GM18868 (cell line): ENCODE data around the gene AAMDC.

Experiments
- ATAC-seq: cut with Tn5 transposase; IDR thresholded peaks from one replicate; pipeline ENCODE4 v1.9.1; 2021; ENCODE audit warnings: mild to moderate bottlenecking, moderate library complexity; ENCODE audit not compliant: unreplicated experiment

Gene AAMDC

DNA sequence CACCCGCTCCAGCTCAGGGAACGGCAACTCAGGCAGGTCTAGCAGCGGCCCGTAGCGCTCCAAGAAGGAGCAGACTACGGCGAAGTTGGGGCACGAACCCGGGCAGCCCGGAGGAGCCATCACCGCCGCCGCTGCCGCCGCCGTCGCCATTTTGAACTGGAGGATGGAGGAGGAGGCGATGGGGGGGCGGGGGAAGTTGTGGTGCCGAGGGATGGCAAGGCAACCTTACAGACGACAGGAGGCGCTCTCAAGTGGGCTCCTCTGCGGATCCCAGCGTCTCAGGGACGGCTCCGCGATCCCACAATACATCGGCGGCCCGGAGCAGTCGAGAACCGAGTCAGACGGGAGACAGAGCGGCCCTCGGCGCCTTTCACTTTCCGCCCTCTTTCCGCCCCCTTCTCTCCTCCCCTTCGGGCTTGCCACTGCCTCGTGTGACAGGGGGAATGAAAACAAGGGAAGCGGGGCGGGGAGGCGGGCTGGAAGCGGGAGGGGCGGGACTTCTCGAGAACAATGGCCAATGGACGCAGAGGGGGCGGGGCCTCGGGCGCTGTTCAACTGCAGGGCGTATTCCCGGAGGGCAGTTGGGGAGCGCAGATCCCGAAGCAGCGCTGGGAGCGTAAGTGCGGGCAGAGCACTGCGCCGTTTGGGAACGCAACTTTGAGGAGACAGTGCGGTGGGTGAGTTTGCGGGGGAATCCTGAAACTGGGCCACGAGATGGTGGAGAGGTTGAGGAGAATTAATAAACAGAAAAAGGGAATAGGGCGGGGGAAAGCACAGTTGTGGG is at the start of gene AAMDC, which contains the start of gene RSF1:
AAMDC (plus strand) TSS at position 580 of the 784 bp plus-strand sequence. CDS start 21,353 bp downstream, outside the sequence.
RSF1 (minus strand) TSS at position 158 of the 784 bp plus-strand sequence; CDS start at position 150, 8 bp downstream.
- peak; percentile 86 for ATAC-seq

DNA sequence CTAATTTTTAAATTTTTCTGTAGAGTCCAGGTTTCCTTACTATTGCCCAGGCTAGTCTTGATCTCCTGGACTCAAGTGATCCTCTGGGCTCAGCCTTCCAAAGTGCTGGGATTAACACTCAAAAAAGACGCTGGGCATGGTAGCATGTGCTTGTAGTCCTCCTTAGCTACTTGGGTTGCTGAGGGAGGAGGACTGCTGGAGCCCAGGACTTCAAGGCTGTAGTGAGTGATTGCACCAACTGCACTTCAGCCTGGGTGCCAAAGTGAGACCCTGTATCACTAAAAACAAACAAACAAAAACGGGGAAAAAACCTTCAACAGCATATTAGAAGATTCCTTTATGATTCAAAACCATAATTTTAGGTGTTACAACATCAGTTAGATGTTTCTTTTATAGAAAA is 45.0 kb upstream of the AAMDC start:
- no peak for ATAC-seq

DNA sequence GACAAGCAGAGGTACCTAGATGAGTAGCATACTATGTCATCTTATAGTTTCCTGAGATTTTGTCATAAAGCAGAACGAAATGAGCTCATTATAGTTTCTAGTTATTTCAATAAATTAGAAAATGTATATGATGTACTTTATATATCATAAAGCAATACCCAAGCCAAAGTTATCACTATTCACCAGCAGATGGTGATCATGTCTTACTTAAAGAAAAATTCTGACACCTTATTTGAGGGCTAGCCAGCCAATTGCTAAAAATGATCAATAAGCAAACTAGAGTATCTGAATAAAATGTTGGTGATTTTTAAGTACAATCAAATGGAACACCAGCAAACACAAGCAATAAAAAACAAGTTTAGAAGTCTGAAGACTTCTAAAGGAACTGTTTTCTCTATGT is 44.5 kb upstream of the AAMDC start:
- ATAC-seq = no peak

DNA sequence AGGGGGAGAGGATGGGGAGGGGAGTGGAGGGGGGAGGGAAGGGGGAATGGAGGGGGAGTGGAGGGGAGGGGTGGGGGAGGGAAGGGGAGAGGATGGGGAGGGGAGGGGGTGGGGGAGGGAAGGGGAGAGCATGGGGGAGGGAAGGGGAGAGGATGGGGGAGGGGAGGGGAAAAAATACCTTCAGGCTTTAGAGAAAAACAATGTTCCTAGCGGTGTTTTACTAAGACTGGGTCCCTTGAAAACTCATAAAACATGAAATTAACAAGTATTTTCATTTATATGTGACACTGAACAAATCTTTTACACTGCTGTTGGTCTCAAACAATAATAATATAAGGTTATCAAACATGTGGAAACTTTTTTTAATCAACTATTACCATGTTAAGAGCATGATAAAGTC is 42.8 kb upstream of the AAMDC start:
- ATAC-seq = no peak

DNA sequence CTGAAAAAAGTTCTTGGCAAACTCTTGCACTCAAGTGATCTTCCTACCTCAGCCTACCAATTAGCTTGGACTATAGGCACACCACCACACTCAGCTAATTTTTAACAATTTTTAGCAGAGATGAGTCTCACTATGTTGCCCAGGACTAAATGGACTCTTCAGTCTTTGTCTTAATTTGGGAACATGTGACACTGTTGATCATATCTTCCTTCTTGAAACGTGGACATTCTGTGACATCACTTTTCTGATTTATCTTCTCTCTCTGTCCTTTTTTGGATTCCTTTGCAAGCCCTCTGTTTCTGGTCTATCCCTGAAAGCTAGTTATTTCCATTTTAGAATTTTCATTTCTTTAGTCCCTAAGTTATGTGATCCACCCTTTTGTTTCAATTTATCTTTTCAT is 42.4 kb upstream of the AAMDC start:
- no peak for ATAC-seq

DNA sequence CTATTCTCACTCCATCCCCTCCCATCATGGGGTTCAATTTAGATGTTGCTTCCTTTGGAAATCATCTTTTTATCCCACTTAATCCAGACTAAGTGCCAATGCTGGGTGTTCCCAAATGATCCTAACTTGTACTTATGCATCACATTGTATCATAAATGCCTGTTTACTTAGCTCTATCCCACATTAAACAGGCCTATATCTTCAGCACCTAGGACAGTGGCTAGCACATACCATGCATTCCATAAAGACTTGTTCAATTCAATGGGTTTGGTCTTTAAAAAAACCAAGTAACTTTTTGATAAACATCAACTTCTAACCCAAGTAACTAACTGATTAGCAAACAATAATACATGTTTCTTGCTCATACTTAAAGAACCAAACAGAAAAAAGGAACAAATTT is 41.0 kb upstream of the AAMDC start:
- ATAC-seq = no peak

DNA sequence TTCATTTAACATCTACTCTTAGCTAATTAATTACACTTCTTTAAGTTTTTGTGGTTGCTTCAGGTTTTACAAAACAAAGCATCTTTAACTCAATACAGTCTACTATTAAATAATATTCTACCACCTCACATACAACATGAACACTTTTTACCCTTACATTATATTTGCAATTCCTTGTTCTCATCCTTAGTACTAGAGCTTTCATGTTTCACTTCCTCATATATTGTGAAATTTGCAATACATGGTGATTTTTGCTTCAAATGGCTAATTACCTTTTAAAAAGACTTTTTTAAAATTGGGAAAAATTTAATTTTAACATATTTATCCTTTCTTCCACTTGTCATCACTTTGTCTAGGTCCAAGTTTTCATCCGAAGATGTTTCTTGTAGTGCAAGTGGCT is 37.9 kb upstream of the AAMDC start:
- no peak for ATAC-seq

DNA sequence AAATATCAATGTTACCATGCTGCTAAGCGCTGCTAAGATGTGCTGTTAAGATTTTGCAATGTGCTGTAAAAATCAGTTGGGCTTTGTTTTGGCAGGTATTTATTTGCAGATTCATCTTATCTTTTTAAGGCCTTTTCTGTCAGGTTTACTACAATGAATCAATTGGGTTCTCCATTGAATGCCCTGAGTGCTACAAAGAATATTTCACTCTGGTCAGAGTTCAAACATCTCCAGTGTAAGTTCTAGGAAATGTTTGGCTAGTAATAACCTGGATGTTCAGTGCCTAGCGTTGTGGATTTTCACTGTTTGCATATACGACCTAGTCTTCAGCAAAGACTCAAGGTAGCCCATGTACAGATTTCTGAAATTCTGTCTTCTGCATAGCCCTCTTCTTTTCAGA is 36.4 kb upstream of the AAMDC start:
- ATAC-seq = no peak

DNA sequence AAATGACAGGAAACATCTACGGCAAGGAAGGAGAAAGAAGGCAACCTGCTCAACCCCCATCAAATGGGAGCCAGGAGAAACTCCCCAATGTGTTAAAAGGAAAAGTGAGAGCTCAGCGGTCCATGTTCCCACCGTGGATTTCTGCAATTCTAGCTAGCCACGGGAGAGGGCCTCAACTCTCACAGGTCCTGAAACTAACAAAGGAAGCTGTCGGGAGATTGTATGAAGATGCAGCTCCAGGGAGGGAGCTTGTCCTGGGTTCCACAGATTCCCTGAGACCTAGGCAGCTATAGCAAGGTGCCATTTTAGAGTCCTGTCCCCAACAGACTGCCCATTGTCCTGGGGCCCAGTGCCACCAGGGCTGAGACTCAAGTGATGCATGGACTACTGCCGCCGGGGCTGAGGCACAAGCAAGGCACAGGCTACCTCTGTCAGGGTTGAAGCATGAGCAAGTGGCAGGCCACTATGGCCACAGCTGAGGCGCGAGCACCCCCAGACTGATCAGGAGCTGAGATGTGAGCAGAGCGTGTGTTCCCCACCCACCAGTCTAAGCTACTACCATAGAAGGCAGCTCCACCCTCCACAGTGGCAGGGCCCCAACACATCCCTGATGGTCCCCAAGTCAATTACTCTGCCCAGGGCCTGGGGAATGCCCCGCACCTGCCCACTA is 31.7 kb upstream of the AAMDC start:
- ATAC-seq = no peak

DNA sequence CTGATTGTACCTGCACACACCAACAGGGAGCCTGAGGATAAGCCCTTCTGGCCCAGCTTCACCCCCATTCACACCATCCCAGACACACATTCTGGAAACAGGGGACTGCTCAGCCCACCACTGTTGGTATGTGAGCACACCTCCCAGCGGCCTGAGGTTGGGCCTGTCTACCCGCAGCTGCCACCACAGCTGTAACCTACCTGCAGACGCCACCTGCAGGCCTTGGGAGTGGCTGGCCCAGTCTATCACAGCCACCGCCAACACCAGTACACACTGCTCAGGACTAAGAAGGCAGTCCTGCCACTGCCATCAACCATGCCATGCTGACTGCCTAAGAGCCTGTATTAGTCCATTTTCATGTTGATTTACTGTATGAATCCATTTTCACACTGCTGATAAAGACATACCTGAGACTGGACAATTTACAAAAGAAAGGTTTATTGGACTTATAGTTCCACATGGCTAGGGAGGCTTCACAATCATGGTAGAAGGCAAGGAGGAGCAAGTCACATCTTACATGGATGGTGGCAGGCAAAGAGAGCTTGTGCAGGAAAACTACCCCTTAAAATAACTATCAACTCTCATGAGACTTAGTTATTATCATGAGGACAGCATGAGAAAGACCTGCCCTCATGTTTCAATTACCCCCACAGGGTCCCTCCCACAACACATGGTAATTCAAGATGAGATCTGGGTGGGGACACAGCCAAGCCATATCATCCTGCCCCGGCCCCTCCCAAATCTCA is 31.0 kb upstream of the AAMDC start:
- ATAC-seq = no peak

DNA sequence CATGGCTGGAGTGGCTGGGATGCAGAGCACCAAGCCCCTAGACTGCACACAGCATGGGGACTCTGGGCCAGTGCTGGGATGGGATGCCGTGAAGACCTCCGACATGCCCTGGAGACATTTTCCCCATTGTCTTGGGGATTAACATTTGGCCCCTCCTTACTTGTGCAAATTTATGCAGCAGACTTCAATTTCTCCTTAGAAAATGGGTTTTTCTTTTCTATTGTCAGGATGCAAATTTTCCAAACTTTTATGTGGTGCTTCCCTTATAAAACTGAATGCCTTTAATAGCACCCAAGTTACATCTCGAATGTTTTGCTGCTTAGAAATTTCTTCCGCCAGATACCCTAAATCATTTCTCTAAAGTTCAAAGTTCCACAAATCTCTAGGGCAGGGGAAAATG is 29.6 kb upstream of the AAMDC start:
- no peak for ATAC-seq

DNA sequence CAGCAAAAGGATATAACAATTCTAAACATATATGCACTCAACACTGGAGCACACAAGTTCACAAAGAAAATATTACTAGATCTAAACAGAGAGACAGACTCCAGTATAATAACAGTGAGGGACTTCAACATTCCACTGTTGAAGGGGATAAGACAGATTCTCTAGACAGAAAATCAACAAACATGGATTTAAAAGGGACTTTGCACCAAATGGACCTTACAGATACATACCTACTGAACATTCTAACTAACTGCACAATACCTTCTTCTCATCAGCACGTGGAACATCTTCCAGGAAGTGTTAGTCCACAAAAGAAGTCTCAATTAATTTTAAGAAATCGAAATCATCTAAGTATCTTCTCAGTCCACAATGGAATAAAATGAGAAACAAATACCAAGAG is 27.0 kb upstream of the AAMDC start:
- no peak for ATAC-seq

DNA sequence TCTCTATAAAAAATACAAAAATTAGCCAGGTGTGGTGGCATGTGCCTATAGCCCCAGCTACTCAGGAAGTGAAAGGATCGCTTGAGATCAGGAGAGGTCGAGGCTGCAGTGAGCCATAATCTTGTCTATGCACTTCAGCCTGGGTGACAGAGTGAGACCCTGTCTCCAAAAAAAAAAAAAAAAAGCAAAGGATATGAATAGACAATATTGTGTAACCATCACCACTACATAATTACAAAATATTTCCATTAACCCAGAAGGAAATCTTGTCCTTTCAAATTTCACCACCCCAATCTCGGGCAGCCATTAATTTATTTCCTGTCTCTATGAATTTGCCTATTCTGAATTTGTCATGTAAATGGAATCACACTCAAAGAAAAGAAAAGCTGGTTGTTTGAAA is 21.6 kb upstream of the AAMDC start:
- ATAC-seq = no peak

DNA sequence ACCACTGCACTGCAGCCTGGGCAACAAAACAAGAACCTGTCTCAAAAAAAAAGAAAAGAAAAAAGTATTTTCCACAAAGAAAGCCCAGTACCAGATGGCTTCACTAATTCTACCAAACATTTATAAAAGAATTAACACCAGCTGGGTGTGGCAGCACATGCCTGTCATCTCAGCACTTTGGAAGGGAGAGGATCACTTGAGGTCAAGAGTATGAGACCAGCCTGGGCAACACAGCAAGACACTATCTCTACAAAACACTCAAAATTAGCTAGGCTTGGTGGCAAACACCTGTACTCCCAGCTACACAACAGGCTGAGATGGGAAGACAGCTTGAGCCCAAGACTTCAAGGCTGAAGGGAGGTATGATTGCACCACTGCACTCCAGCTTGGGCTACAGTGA is 20.5 kb upstream of the AAMDC start:
- no peak for ATAC-seq

DNA sequence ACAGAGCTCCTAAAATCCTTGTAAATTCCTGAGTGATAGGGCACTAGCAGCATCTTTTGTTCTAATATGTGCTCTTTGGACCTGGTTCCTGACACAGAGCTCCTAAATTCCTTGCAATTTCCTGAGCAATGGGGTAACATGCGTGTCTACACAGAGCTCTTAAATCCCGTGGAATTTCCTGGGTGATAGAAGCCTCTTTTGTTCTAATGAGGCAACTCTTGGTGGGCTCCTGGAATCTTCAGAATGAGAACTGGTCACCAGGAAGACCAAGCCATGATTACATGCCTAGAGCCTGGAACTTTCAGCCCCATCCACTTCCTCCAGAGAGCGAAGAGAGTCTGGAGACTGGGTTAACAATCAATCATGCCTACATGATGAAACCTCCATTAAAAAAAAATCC is 19.5 kb upstream of the AAMDC start:
- no peak for ATAC-seq

DNA sequence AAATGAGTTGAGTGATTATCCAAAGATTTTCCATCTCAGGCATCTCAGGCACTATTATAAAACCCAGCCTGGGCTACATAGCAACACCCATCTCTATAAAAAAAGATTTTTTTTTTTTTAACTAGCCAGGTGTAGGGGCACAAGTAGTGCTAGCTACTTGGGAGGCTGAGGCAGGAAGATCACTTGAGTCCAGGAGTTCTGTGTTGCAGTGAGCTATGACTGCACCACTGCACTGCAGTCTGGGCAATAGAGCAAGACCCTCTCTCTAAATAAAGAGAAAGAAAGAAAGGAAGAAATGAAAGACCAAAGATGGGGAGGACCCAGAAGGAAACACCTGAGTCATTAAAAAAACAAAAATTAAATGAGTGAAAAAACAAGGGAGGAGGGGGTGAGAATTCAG is 14.5 kb upstream of the AAMDC start:
- ATAC-seq = no peak

DNA sequence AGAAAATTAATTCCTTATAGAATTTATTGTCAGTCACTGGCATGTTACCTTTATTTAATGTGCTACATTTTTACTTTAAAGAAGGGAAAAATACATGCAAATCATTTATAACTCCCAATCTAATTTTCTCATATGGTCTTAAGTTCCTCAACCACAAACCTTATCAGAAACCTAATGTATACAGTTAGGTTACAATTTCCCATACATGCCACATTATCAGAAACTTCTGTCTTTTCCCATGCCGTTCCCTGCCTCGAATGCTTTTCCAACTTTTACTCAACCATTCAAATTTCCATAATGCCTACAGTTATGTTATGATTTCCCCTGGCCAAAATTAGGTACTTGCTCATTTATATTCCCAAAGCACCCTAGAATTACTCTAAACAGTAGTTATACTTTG is 14.0 kb upstream of the AAMDC start:
- no peak for ATAC-seq

DNA sequence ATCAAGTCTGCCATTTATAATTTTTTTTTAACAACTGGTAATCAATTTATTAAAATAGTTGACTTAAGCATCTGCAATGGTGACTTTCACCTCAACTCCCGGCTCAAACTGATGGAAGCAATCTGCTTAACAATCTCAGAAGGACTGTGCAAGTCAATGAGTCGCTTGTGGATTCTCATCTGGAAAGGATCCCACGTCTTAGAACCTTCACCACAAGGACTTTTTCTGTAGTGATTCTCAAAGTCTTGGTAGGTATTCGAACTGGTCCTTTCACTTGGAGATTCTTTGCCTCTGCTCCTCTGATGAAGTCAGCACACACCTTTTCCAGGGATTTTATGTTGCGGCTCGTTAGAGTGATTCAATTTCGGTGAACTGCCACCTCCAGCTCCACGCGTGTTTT is 7.7 kb upstream of the AAMDC start:
- no peak for ATAC-seq

DNA sequence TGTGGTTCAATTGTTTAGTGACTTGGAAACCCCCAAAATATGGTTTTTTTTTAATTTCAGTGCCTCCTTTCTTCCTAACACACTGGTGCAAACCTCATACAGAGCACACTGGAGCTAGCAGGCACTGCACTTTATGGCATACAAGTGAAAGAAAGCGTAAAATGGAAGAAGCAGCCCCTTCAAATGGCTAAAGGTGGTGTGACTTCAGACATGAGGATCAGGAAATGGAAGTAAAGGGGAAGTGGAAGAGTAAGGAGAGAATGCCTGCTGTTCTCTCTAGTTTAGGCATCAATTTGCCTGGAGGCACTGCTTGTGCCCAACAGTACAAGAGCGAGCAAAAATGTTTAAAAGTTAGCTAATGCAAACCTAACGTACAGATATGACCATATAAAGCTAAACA is 6.1 kb upstream of the AAMDC start:
- no peak for ATAC-seq

DNA sequence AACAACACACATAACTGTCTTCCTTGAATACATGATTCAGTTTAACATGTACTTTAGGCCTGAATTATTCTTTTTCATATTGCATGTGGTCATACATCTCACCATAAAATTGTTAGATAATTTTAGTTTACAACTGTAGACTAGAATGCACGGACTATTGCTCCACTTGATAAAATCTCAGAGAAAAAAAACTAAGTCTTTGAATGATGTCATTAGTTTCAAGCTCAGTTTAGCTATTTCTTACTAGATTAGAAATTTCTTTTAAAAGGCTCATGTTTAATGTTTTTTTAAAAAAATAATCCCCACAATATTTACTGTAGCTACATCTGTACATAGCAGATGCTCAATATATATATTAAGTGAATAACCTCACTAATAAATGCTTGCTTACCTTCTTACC is 5.5 kb upstream of the AAMDC start:
- ATAC-seq = no peak

DNA sequence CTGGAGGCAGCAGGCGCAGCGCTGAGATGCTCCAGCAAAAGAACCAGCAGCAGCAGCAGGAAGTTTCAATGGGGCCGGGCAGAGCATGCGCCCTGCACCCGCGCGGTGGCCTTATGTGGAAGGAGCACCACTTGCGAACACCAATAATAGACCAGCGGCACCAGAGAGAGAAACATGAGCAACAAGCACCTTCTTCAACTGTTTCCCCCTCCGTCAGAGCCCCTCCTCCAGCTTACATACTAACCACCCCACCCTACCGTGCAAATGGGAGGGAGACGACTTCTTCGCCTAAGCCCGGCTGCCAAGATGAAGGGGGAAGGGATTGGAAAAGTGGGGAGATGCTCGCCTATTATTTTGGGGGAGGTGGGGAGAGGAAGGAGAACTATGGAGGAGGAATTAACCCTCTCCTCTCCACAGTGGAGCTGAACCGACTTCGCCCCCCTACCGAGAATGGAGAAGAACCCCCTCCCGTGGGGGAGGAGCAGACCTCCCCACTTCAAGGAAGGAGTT is 1.5 kb upstream of the AAMDC start:
- peak; percentile 54 for ATAC-seq
